ENCODE data around the gene RASA2. TPM values are rescaled to one million over a fixed set of nuclear protein-coding genes. Genes with fewer than 3 reads are reported as not detected.

The RASA2 gene
- total and polyA plus RNA-seq, 9 of the 15 experiments (the other 6 are each of a cell fraction or from before 2014, with no cell fraction given), result 2.0 to 12.8 (median 9.5) TPM

DNA sequence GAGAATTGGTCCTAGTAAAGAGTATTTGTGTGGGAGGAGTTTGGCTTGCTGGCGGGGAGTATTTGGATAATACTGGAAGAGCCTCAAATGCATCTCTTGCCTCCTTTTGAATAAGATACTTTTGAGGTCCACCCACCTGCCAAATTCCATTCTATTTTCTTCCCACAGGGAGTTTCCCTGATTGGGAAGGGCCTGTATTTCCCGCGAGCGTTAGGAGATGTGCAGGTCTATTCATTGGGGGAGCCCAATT lies 406 bp upstream of the RASA2 start:
- peak in 1 of 4 experiments; percentile 29 for DNase-seq (ENCODE audit: extremely low read depth in 1 of 4, low spot score in 3 of 4)
- H3K79me2 ChIP-seq (ENCODE audit: control insufficient read depth, insufficient read depth, low read length), result peaks cover 41% of the 10 kb centered on the region
- peak overlapping the region; percentile 39 for H3K4me3 ChIP-seq
- ATAC-seq, result no peak
- CTCF ChIA-PET (ENCODE audit: low intra/inter-chr PET ratio), result no interaction called here
- TF ChIP-seq PHF20 (IDR thresholded peaks at IDR 0.05; ENCODE audit: partially characterized antibody) (no peak), SP1 (CRISPR knock-in tag; IDR thresholded peaks at IDR 0.05) (0 out of 2 replicates have a peak, but pooled peaks have one; percentile 47)
- no peaks in the 10 kb centered on the region for H3K9me3 ChIP-seq (replicated peaks; ENCODE audit: control insufficient read depth, insufficient read depth, low read depth, low read length)
- no TSS peak for BruUV-seq (replicated peaks)
- no peak overlapping the region for H3K27ac ChIP-seq (ENCODE audit: extremely low read depth, low read depth, low read length)
- peak overlapping the region; percentile 94 for H2AFZ ChIP-seq (ENCODE audit: low read depth, low read length)
- no peaks in the 10 kb centered on the region for H3K27me3 ChIP-seq (ENCODE audit: control insufficient read depth in 2 of 2, insufficient read depth in 2 of 2, low read length in 2 of 2)
- peaks cover 7% of the 10 kb centered on the region; the same call in 1 of the 3 replicates for H3K36me3 ChIP-seq (ENCODE audit: control insufficient read depth, insufficient read depth, low read length)
- no peak for FAIRE-seq
- no peaks in the 10 kb centered on the region; the same call in 1 of the 2 replicates for H4K20me1 ChIP-seq (replicated peaks; ENCODE audit: control insufficient read depth, insufficient read depth, low read length)
- peak overlapping the region; percentile 71 for H3K4me2 ChIP-seq (ENCODE audit: insufficient read depth, low read length)
- peak overlapping the region; percentile 12 to 87; a peak in 2 of 4 replicates for H3K9ac ChIP-seq (ENCODE audit: insufficient read depth in 1 of 2, low read depth in 2 of 2, low read length in 2 of 2)
- POLR2A ChIA-PET, result interaction anchor here (0.8 to 1.4 kb wide), 3 partner anchors 15 to 205 kb away, joined by 3 to 4 read pairs (median 3); no protein-coding TSS in a partner anchor
- WGBS (ENCODE audit: insufficient coverage, low coverage, missing lambda C conversion rate), result 15% methylated on average over 4 of the region's 4 CpGs
- peaks cover 12 to 35% of the 10 kb centered on the region in 2 experiments; a peak in 4 of 5 replicates for H3K4me1 ChIP-seq (replicated peaks in 1 of 2; ENCODE audit: control insufficient read depth in 2 of 2, insufficient read depth in 2 of 2, low read length in 2 of 2)
- H3K9me1 ChIP-seq (ENCODE audit: control insufficient read depth, insufficient read depth, low read length), result no peaks in the 10 kb centered on the region
- intact Hi-C loops (cut with micrococcal nuclease), result no loop called here
- in situ Hi-C loops (cut with MboI), result no loop called here

GRCh38 chr3:141487521-141488252 lies 860 bp downstream of the RASA2 start:
- no peaks in the 10 kb centered on the region for H3K9me3 ChIP-seq (replicated peaks; ENCODE audit: control insufficient read depth, insufficient read depth, low read depth, low read length)
- H4K20me1 ChIP-seq (replicated peaks; ENCODE audit: control insufficient read depth, insufficient read depth, low read length), result no peaks in the 10 kb centered on the region; the same call in 1 of the 2 replicates
- under 1% methylated on average over 27 of the region's 55 CpGs for WGBS (ENCODE audit: insufficient coverage, low coverage, missing lambda C conversion rate)
- intact Hi-C loops (cut with micrococcal nuclease), result no loop called here
- FAIRE-seq, result peak; percentile 74
- H3K36me3 ChIP-seq (ENCODE audit: control insufficient read depth, insufficient read depth, low read length), result peaks cover 7% of the 10 kb centered on the region; the same call in 1 of the 3 replicates
- H2AFZ ChIP-seq (ENCODE audit: low read depth, low read length), result peak overlapping the region; percentile 89
- no peaks in the 10 kb centered on the region for H3K27me3 ChIP-seq (ENCODE audit: control insufficient read depth in 2 of 2, insufficient read depth in 2 of 2, low read length in 2 of 2)
- H3K4me3 ChIP-seq, result peak overlapping the region; percentile 90
- H3K9me1 ChIP-seq (ENCODE audit: control insufficient read depth, insufficient read depth, low read length), result no peaks in the 10 kb centered on the region
- BruUV-seq (replicated peaks), result no TSS peak
- in situ Hi-C loops (cut with MboI), result no loop called here
- DNase-seq (ENCODE audit: extremely low read depth in 1 of 4, low spot score in 3 of 4), result peak in 2 of 4 experiments; percentile 78 to 87
- ChIA-PET CTCF (ENCODE audit: low intra/inter-chr PET ratio) (no interaction called here), POLR2A (interaction anchor here (0.6 to 1.4 kb wide), 14 partner anchors 10 to 435 kb away, joined by 3 to 6 read pairs (median 3); partner anchors contain the start of gene ZBTB38)
- H3K4me1 ChIP-seq (replicated peaks in 1 of 2; ENCODE audit: control insufficient read depth in 2 of 2, insufficient read depth in 2 of 2, low read length in 2 of 2), result peaks cover 12 to 35% of the 10 kb centered on the region in 2 experiments; a peak in 4 of 5 replicates
- ATAC-seq, result peak; percentile 87
- peak overlapping the region; percentile 79 to 97 for H3K9ac ChIP-seq (ENCODE audit: insufficient read depth in 1 of 2, low read depth in 2 of 2, low read length in 2 of 2)
- H3K27ac ChIP-seq (ENCODE audit: extremely low read depth, low read depth, low read length), result peak overlapping the region; percentile 86
- H3K4me2 ChIP-seq (ENCODE audit: insufficient read depth, low read length), result peak overlapping the region; percentile 81
- H3K79me2 ChIP-seq (ENCODE audit: control insufficient read depth, insufficient read depth, low read length), result peaks cover 54% of the 10 kb centered on the region
- TF ChIP-seq ZNF586 (CRISPR knock-in tag; conservative IDR thresholded peaks at IDR 0.05) (no peak), ZEB2 (IDR thresholded peaks at IDR 0.05) (peak; percentile 82), MLX (CRISPR knock-in tag; conservative IDR thresholded peaks at IDR 0.05) (no peak), NCOA4 (IDR thresholded peaks at IDR 0.05; ENCODE audit: partially characterized antibody) (no peak), HNRNPK (IDR thresholded peaks at IDR 0.05; ENCODE audit: low read depth, low read length, poor library complexity, severe bottlenecking) (no peak), SIN3B (IDR thresholded peaks at IDR 0.05; ENCODE audit: low read depth) (no peak), CCAR2 (IDR thresholded peaks at IDR 0.05; ENCODE audit: low read depth, low read length) (no peak), NR2C1 (IDR thresholded peaks at IDR 0.05) (no peak), NR2C1 (tag; IDR thresholded peaks at IDR 0.05) (no peak)
- TF ChIP-seq, protein P1, sequence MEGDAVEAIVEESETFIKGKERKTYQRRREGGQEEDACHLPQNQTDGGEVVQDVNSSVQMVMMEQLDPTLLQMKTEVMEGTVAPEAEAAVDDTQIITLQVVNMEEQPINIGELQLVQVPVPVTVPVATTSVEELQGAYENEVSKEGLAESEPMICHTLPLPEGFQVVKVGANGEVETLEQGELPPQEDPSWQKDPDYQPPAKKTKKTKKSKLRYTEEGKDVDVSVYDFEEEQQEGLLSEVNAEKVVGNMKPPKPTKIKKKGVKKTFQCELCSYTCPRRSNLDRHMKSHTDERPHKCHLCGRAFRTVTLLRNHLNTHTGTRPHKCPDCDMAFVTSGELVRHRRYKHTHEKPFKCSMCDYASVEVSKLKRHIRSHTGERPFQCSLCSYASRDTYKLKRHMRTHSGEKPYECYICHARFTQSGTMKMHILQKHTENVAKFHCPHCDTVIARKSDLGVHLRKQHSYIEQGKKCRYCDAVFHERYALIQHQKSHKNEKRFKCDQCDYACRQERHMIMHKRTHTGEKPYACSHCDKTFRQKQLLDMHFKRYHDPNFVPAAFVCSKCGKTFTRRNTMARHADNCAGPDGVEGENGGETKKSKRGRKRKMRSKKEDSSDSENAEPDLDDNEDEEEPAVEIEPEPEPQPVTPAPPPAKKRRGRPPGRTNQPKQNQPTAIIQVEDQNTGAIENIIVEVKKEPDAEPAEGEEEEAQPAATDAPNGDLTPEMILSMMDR (IDR thresholded peaks at IDR 0.05 in 2 of 3, conservative IDR thresholded peaks at IDR 0.05 in 1 of 3; ENCODE audit: insufficient read depth in 2 of 3, low read depth in 1 of 3, low read length in 3 of 3), result 0 out of 6 replicates have a peak, but pooled peaks of 1 of the 3 experiments have one; percentile 9

All from K562 (cell line).